ENCODE data around the gene NCOR1.

- TF ChIP-seq CTCF (IDR thresholded peaks at IDR 0.05; ENCODE audit: low read depth, low read length, poor library complexity, severe bottlenecking) (no peak), EZH2phosphoT487 (IDR thresholded peaks at IDR 0.05; ENCODE audit: borderline replicate concordance, low read length) (no peak)
Measured at GRCh38 chr17:16075949-16076348, 139.4 kb downstream of the NCOR1 start.
